Measurements from ENCODE around the gene PMS2.
"Not testable (repeated sequence)": the region's sequence is repeated elsewhere in the genome, so short reads cannot be mapped to it uniquely, and the experiment has no call there.

PMS2 gene

GRCh38 chr7:5970347-5970911, 38.4 kb downstream of the PMS2 start, which contains the start of gene RSPH10B:
TSS of gene RSPH10B (minus strand) at chr7:5970689. CDS start at chr7:5967116, 3,573 bp downstream.
- not testable (repeated sequence) for H3K4me1 Mint-ChIP-seq, H3K36me3 Mint-ChIP-seq, H3K4me3 Mint-ChIP-seq, H3K27me3 Mint-ChIP-seq, H3K27ac Mint-ChIP-seq, H3K9me3 Mint-ChIP-seq

GRCh38 chr7:5963810-5964209, 45.0 kb downstream of the PMS2 start:
- H3K27ac Mint-ChIP-seq, H3K36me3 Mint-ChIP-seq, H3K4me1 Mint-ChIP-seq, H3K27me3 Mint-ChIP-seq, H3K9me3 Mint-ChIP-seq, H3K4me3 Mint-ChIP-seq: not testable (repeated sequence)

GRCh38 chr7:5963205-5963604, 45.6 kb downstream of the PMS2 start:
- H3K27me3 Mint-ChIP-seq, H3K4me1 Mint-ChIP-seq, H3K36me3 Mint-ChIP-seq, H3K4me3 Mint-ChIP-seq, H3K27ac Mint-ChIP-seq, H3K9me3 Mint-ChIP-seq: not testable (repeated sequence)

GRCh38 chr7:5934945-5935450, 73.9 kb downstream of the PMS2 start:
- not testable (repeated sequence) for H3K9me3 Mint-ChIP-seq, H3K27ac Mint-ChIP-seq, H3K36me3 Mint-ChIP-seq, H3K27me3 Mint-ChIP-seq, H3K4me3 Mint-ChIP-seq, H3K4me1 Mint-ChIP-seq

DNA sequence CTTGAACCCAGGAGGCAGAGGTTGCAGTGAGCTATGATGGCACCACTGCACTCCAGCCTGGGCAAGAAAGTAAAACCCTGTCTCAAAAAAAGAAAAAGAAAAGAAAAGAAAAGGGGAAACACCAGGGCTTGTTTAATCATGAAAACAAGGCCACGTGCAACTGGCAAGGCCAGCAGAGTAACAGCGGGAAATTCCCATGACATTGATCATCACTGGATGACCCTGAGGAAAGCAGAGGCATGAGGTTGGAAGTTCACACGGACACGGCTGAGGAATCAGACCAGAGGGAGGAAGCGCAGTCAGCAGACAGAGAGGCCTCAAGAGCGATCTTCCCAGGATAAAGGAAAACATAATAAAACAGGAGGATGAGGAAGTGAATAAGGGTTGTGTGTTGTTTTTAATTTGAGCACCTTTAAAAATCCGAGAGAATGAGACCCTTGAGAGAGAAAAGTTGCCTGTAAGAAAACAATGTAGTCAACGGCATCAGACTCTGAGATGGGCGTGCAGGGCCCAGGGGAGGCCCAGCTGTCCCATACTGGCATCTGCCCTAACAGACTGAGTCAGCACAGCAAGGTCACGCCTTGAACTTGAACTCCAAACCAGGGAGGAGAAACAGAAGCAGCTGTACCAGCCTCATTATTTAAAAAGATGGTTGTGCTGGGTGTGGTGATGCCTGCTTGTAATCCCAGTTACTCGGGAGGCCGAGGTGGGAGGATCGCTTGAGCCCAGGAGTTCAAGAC, 76.8 kb downstream of the PMS2 start:
- not testable (repeated sequence) for H3K27ac Mint-ChIP-seq, H3K36me3 Mint-ChIP-seq, H3K27me3 Mint-ChIP-seq, H3K9me3 Mint-ChIP-seq, H3K4me1 Mint-ChIP-seq, H3K4me3 Mint-ChIP-seq

GRCh38 chr7:5931250-5931649, 77.6 kb downstream of the PMS2 start:
- not testable (repeated sequence) for H3K4me3 Mint-ChIP-seq, H3K36me3 Mint-ChIP-seq, H3K27me3 Mint-ChIP-seq, H3K4me1 Mint-ChIP-seq, H3K9me3 Mint-ChIP-seq, H3K27ac Mint-ChIP-seq

DNA sequence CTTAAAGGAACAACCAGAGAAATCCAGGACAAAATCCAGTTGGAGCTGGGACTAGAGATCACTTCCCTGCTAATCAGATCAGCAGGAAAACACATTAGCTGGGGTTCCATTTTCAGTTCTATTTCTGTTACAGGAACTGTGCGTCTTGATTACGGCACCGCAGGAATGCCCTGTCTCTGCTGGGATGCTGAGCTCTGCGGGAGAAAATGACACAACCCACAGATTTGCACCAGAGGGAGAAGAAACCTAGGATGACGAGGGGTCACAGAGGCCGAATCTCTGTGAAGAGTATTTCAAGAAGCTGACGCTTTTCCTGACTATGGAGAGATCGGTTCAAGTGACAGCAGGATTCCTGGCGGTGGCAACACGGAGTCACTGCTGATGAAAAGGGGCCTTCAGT, 78.6 kb downstream of the PMS2 start:
- not testable (repeated sequence) for H3K4me1 Mint-ChIP-seq, H3K36me3 Mint-ChIP-seq, H3K27ac Mint-ChIP-seq, H3K9me3 Mint-ChIP-seq, H3K27me3 Mint-ChIP-seq, H3K4me3 Mint-ChIP-seq

- not testable (repeated sequence) for H3K4me1 Mint-ChIP-seq, H3K4me3 Mint-ChIP-seq
Observed at GRCh38 chr7:5926263-5926870, 82.5 kb downstream of the PMS2 start.

GRCh38 chr7:5924630-5925029, 84.2 kb downstream of the PMS2 start:
- not testable (repeated sequence) for H3K36me3 Mint-ChIP-seq, H3K27ac Mint-ChIP-seq, H3K4me3 Mint-ChIP-seq, H3K27me3 Mint-ChIP-seq, H3K4me1 Mint-ChIP-seq, H3K9me3 Mint-ChIP-seq

More at GRCh38 chr7:5926263-5926870, 82.5 kb downstream of the PMS2 start:
- H3K27me3 Mint-ChIP-seq, H3K27ac Mint-ChIP-seq, H3K9me3 Mint-ChIP-seq, H3K36me3 Mint-ChIP-seq: not testable (repeated sequence)

DNA sequence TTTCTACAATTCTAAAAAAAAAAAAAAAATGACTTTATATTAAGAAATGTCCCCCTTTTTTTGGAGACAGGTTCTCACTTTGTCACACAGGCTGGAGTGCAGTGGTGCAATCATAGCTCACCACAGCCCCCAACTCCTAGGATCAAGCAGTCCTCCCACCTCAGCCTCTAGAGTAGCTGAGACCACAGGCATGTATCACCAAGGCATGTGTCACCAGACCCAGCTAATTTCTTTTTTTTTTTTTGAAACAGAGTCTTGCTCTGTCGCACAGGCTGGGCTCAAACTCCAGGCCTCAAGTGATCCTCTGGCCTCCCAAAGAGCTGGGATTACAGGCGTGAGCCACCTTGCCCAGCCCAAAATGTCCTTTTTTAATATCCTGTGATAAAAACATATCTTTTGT, 84.7 kb downstream of the PMS2 start:
- not testable (repeated sequence) for H3K4me3 Mint-ChIP-seq, H3K27ac Mint-ChIP-seq, H3K4me1 Mint-ChIP-seq, H3K9me3 Mint-ChIP-seq, H3K27me3 Mint-ChIP-seq, H3K36me3 Mint-ChIP-seq
